ENCODE data around the gene TTYH3. TPM values are rescaled to one million over a fixed set of nuclear protein-coding genes. Genes with fewer than 3 reads are reported as not detected.

TTYH3 gene
- total and polyA plus RNA-seq, 2 of the 13 experiments (the other 11 are each of a cell fraction or from before 2014, with no cell fraction given) = 26.3 to 50.0 TPM

GRCh38 chr7:2622869-2623697 lies 8.7 kb upstream of the TTYH3 start (continued):
- TF ChIP-seq ETS1 (CRISPR knock-in tag; IDR thresholded peaks at IDR 0.05) (no peak), NFKB2 (CRISPR knock-in tag; IDR thresholded peaks at IDR 0.05; ENCODE audit: borderline replicate concordance) (peak; percentile 67; the same call in 1 of the 2 replicates), MED8 (CRISPR knock-in tag; IDR thresholded peaks at IDR 0.05; ENCODE audit: insufficient replicate concordance) (peak; percentile 92), NCOA5 (CRISPR knock-in tag; IDR thresholded peaks at IDR 0.05) (no peak), HNRNPLL (IDR thresholded peaks at IDR 0.05; ENCODE audit: low read depth, low read length, poor library complexity, severe bottlenecking) (peak; percentile 27), NR0B2 (CRISPR knock-in tag; IDR thresholded peaks at IDR 0.05) (peak; percentile 69; the same call in 1 of the 2 replicates), ZNF441 (CRISPR knock-in tag; IDR thresholded peaks at IDR 0.05; ENCODE audit: borderline replicate concordance) (peak; percentile 75), ZSCAN25 (CRISPR knock-in tag; IDR thresholded peaks at IDR 0.05) (peak; percentile 97), ZNF543 (CRISPR knock-in tag; IDR thresholded peaks at IDR 0.05) (peak; percentile 84), ERF (CRISPR knock-in tag; IDR thresholded peaks at IDR 0.05) (peak; percentile 74), ZNF574 (CRISPR knock-in tag; IDR thresholded peaks at IDR 0.05) (peak; percentile 77), PLRG1 (conservative IDR thresholded peaks at IDR 0.05) (no peak), U2AF2 (IDR thresholded peaks at IDR 0.05; ENCODE audit: low read depth, low read length) (no peak), ZSCAN9 (CRISPR knock-in tag; IDR thresholded peaks at IDR 0.05; ENCODE audit: borderline replicate concordance) (peak; percentile 20; the same call in 1 of the 2 replicates), KIAA2018 (CRISPR knock-in tag; IDR thresholded peaks at IDR 0.05; ENCODE audit: borderline replicate concordance) (no peak), KLF6 (CRISPR knock-in tag; IDR thresholded peaks at IDR 0.05) (peak; percentile 52; the same call in 1 of the 2 replicates)

Measured in HepG2 (cell line).